Measurements from ENCODE around the gene DYNLRB1.

The DYNLRB1 gene

DNA sequence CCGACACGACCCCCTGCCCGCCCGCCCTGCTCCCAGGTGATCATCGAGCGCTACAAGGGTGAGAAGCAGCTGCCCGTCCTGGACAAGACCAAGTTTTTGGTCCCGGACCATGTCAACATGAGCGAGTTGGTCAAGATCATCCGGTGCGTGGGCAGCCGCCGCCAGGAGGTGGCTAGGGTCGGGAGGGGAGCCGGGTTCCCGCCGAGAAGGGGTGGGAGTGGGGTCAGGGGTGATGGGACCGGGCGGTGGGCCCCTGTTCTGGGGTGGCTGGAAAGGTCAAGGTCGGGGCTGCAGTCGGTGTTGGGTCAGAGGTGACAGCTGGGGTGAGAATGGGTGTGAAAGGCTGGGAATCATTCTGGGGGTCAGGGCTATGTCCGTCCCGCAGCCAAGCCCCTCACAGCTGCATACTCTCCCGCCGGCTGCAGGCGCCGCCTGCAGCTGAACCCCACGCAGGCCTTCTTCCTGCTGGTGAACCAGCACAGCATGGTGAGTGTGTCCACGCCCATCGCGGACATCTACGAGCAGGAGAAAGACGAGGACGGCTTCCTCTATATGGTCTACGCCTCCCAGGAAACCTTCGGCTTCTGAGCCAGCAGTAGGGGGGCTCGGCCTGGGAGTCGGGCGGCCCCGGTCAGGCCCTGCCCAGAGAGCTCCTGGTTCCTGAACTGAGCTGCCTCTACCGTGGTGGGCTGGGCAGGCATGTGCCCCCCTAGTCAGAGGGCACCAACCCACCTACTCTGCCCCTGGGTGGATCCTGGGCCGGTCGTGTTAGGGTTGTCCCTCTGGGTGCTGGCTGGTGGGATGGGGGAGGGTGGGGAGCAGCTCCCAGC is 43.3 kb downstream of the DYNLRB1 start:
- FAIRE-seq, result no peak

DNA sequence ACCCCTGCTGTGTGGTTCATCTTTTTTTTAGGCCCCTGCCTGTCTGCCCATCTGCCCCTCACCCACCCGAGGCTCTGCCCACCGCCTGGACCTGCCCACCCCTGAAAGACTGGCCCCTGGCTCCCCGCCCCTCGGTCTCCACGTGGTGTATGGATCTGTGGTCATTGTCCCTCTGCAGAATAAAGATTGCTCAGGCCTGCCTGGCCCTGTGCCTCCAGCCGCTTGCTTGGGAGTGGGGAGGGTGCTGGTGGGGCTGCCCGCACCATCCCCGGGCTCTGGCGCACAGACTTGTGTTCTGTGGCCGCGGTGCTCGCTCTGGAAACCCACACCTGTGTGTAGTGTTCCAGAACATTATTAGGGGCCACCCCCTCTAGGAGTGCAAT is 43.9 kb downstream of the DYNLRB1 start:
- no peak for FAIRE-seq

DNA sequence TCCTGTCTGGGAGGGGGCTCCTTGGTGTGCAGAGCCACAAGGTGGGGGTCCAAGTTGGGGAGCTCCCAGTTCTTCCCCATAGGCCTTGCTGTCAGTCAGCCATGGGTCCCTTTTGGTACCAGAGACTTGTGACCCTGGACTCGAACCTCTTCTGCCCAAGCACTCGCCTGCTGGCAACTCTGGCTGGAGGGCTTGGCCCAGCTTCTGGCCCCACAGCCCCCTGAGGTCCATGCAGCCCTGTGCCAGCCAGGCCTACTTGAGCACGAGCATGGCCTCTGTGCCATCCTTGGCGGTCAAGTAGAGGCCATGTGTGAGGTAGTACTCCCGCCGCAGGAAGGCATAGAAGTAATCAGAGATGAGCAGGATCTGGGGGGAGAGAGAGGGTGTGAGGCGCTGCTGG is 44.4 kb downstream of the DYNLRB1 start:
- FAIRE-seq, result no peak

DNA sequence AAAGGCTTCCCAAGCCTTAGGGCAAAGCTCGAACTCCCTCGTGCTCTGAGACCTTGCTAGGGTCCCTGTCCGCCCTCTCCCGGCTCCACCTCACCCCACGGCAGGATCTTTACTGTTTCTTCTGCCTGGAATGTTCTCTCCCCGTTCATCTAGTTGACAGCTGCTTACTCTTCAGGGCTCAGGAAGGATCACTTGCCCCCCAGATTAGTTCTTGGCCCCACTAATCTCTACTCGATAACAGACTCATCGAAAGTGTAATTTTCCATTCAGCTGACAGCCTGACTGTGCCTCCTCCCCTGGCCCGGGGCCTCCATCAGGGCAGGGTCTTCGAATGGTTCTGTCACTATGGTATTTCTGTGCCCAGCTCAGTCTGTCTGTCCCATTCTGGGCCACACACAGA is 45.4 kb downstream of the DYNLRB1 start:
- FAIRE-seq, result no peak

DNA sequence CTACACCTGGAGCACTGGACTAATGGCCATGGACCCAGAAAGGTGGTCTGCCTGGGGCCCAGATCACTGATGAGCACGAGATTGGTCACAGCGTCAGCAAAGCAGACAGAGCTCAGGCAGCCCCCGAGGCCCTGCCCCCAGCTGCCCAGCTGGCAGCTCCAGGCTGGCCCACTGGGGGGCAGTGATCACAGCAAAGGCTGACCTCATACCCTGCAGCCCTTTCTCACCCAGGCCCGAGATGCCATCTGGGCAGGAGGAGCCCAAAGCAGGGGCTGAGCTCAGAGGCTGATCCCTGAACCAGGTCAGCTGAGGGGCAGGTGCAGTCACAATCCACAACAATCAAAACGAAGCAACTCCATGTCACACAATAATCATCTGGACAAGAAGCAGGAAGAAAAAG is 46.4 kb downstream of the DYNLRB1 start:
- no peak for FAIRE-seq

DNA sequence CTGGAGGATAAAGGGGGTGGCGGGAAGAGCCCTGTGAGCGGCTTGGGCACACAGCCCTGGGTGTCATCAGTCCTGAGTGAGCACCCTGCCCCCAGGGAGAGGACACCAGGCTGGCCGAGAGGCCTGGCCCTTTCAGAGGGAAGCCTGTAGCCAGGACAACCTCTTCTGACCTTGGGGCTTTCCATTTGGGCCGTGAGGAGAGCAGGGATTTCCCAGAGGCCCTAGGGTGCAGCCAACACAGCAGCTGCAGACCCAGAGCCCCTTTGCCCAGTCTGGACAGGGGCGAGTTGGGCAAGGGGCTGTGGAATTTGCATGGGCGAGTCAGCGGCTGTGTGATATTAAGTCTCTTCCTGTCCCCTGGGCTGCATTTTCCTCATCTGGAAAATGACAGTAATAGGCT is 48.6 kb downstream of the DYNLRB1 start:
- no peak for FAIRE-seq

DNA sequence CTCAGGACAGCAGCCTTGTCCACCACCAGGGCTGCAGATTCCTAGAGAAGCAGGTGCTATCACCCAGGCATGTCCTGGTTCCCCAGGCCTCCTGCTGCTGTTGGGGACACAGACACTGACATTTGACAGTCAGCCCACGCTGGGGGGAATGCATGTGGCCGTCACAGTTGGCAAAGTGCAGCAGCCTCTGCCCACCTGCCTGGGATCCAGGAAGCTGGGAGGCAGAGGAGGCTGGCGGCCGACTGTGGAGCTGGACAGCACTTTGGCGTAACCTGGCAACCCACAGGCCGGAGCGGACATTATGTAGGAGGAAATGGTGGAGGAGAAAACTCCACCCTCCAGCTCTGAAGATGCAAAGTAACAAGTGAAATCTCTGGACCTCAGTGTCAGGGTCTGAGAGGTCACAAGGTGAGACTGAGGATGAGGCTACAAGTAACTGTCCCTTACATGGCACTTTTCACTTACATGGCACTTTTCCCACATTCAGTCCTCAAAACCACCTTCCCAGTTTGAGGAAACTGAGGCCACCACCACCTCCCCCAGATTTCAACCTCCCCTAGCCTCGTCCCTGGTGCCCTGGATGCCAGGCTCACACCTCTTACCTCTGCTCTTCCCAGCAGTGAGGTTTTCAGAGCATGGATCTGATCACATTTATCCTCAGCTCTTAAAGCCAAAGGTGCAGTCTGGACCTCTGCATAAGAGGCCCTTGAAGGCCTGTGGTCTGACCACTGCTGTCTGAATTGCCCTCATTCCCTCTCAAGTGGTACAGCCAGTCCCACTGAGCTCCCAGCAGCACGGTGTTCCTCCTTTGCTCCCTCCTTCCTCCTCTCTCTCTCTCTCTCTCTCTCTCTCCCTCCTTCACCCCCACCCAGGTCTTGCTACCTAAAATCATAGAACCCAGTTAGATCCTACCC is 51.0 kb downstream of the DYNLRB1 start:
- FAIRE-seq, result no peak

DNA sequence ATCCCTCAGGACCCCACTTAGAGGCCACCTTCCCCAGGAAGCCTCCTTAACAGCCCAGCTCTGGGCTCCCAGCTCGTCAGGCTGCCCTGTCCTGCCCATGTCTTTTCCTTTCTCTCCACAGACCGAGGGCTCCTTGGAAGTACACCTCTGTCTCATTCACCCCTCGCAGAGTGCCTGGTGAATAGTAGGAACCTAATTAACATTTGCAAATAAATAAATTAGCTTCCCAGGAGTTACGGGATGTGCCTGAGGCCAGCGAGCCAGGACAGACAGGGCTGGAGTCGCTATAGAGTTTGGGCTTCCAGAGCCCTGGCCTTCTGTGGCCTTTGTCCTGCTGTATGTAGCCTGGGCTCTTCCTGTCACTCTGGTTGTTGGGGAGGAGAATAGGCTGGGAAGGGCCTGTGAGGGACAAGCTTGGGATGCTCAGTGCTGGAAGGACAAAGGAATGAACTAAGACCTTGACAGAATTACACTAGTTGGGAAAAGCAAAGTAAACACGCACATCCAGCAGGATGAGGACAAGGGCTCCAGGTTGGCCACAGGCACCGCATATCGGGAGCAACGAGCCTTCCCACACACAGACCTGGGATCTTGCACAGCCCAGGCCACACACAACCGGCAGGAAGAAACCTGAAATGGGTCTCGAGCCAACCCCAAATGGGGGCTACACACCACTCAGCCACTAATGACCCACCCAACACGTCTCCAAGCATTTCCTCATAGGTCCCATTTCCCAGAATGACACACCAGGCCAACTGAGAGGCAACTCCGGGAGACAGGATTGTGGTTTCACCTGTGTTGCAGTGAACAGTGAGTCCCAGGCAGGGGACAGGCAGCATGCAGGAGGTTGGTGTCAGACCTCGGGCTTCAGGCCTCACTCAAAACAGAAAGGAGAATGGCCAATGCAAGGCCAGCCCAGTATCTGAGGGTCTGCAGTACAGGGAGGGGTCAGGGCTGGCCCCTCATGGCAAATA is 52.0 kb downstream of the DYNLRB1 start:
- no peak for FAIRE-seq

DNA sequence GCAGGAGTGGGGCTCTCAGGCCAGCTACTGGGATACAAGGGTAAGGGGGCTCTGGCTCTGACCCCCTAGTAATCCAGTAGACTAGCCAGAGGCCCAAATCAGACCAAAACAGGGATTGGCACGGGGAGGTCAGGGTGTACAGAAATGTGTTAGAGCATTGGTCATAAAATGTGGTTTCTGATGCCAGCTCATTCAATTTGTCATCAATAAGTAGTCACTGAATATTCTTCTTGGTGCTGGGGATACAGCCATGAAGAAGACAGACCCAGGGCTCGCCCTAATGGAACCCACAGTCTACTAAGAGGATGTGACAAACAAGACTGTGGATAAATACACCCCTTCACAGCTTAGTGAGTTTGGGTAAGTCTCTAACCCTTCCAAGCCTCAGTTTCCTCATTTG is 53.4 kb downstream of the DYNLRB1 start:
- no peak for FAIRE-seq

DNA sequence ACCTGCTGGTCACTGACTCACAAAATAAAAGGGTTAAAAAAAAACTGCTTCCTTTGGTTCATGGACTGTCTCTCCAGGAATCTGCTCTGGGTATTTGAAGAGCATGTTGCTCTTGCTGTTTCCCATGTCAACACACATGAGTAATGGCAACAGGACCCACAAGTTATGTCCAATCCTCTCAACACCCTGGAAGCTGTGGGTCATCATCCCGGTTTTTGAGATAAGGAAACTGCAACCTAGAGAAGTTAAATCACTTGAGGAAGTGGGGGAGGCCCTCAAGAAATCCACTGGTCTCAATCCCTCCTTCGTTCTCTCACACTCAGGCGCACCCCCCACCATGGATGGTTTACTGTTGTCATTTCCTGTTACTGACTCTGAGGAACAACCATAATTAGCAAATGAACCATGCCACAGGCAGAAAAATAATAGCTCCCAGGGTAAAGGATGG is 54.7 kb downstream of the DYNLRB1 start:
- FAIRE-seq, result peak; percentile 96

DNA sequence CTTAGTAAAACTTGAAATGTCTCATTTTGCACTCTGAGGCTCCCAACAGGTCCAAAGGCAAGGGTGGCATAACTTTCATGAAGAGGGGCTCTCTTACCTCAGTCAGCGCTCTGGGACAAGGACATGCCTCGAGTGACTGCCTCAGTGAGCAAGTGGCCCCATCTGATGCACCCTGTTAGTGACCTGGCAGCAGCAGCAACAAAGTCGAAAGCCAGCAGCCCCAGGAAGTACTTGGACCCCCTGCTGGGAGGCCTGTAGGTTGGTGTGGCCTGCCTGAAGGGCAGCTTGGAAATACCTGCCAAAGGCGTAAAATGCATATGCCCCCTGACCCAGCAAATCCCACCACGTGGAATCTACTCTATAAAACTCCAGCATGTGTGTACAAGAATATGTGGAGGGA is 55.5 kb downstream of the DYNLRB1 start:
- FAIRE-seq, result no peak

DNA sequence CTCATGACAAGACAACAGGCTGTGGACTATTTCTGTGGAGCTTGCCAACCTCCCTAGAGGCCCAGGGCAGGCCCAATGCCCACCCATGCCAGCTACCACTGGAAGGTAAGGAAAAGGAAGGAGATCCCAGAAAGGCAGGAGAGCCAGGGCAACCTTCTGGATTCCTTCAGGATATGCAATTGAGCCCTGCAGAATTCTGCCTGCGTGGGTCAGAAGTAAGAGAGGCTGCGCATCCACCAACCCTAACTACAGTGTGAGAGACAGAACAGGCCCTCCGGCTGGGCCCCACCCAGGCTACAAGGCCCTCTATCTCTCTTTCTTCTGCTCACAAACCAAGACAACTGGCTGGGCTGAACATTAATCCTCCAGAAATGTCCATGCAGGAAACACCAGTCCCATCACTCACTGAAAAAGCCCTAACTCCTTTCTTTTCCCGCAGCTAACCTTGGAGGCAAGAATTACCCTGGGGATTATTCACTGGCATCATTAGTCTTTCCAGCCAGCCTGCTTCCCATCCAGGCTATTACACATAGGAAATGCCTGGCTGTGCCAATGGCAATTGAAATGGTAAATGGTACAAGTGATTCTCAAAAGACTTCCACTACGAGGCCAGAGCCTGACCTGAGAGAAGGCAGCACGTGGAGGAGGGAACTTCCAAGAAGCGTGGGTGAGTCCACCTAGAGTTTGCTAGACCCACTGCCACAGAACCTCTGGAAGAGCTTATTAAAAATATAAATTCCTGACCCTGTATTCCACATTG is 57.5 kb downstream of the DYNLRB1 start:
- FAIRE-seq, result no peak

DNA sequence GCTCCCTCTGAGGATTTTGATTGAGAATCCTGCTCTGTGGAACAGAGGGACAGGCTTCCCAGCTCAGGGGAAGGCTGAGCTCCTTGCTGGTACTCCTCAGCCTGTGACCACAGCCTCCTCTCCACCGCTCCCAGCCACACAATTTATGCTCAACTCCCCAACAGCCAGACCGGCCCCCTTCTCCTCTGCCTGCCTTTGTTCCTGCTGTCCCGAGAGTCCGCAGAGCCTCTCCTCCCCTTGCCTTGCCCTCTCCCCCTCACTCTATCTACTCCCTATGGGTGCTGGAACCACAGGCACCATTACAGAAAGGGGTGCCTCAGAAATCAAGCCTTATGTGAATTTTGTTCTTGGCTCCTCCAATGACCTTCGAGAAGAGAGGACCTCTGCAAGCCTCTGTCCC is 58.2 kb downstream of the DYNLRB1 start:
- FAIRE-seq, result no peak

DNA sequence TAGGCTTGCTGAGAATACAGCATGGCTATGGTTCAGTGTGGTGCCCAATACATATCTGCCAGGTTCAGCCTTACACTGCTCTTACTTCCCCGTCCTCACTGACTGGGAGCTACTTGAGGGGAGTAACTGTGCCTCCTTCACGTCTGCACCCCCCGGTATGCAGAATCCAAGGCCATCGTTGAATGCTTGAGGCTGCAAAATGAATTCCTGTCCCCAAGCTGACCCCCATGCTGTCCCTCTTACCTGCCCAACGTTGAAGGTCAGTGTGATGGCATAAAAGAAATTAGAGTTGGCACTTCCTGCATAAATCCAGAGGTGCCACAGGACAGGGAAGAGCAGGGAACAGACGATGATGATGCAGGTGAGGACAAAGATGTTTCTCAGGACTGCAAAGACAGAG is 58.6 kb downstream of the DYNLRB1 start:
- FAIRE-seq, result no peak

DNA sequence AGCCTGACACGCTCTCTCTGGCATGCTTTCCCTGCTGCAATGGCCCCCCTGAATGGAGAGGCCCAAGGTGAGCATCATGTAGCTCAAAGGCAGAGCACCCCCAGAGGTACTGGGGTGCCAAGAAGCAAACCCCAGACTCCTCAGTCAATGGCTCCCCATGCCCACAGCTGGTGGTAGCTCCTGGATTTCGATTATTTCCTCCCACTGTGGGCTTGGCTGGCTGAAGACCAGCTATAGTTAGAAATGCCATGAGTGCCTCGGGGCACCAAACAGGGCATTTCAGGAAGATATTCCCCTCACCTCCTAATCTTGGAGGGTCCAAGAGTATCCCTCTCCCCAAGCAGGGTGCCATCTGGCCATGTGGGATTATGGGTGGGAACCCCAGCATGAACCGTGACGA is 59.0 kb downstream of the DYNLRB1 start:
- no peak for FAIRE-seq

DNA sequence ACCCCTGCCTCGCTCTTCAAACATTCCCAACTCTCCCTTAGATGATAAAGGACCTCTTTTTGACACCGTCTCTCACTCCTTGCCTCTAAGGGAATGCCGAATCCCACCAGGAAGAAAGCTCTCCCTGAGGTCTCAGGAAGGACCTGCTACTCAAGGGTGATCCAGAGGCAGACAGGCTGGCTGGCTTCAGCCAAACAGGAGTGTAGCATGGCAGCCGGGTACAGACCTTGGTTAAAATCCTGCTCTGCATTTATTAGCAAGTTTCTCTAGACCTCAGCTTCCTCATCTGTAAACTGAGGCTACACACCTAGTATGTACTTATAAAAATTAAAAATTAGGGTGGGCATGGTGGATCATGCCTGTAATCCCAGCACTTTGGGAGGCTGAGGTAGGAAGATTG is 59.5 kb downstream of the DYNLRB1 start:
- no peak for FAIRE-seq

DNA sequence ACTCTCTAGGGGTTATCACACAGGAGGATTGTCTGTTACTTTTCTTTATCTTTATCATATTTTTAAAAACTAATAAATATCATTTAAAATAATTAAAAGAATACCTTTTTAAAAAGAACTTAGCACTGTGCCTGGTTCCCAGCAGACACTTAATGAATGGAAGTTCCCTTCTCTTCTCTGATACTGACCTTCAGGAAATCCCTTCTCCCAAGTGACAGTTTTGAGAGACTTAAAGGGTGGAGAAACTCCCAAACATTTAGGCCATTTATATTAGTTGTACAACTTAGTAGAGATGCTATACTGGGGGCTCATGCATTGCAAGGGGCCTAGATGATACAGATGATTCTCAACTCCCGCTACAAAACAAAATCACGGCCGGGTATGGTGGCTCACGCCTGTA is 60.8 kb downstream of the DYNLRB1 start:
- FAIRE-seq, result no peak

DNA sequence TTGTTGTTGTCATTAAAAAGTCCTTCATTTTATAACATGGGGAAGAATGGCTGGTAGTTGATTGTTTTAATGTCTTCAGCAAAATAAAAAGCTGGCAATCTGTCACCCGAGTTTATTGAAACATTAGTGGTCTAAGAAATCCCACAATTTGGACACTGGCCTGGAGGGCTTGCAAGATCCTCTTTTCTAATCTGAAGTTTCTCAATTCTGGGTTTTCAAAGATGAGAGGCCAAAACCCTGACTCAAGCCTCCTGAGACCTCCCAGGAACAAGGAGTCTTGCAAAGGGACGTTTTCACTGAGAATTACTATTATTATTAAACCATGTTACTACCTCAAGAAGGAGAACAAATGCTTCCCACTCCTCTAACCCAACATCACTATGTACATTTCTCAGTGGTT is 61.8 kb downstream of the DYNLRB1 start:
- FAIRE-seq, result no peak

DNA sequence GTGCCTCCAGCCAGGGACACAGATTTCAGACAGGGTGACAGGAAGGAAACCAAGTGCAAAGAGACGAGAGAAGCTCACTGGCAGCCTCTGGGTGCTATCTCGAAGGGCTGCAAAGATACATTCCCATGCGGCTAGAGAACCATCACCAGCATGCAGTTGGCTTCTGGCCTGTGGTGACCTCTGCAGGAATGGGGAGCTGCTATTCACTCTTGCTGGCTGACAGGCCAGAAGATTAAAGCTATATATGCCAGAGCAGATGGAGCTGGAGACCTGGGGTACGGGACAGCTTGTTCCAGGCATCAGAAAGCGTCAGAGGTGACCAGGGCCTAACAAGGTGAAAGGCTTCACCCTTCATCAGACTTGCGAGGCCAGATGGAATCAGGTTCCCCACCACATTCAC is 62.3 kb downstream of the DYNLRB1 start:
- no peak for FAIRE-seq

DNA sequence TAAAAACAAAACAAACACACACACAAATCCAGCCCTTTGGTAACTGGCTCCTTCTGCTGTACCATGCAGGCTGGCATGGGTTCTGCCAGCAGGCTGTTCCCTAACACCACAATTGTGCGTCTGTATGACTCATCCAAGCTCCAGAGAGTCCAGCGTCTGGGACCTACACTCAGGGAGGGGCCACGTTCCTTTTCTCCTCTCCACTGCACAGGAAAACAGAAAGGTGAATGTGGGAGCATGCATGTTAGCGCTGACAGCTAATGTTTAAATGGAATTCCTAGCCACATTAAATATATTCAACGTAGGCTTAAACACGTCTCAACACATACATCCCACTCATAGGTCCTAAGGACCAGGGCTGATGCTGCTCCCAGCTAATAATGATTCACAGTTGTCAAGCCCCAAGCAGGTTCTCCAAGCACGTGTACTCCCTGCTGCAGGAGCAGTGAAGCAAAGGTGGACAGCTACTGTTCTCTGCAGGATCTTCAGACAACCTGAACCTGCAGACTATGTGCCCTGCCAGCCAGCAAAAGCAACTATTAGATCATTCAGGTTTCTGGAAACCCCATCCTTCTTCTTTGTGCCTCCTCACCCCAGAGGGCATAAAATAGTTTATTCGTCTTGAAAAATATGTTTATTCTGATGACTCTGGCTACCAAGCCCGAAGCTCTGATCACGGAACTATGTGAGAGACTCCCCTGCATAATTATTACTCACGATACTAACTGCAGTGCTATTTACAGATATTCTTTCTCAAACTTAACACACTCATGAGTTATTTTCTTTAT is 63.2 kb downstream of the DYNLRB1 start:
- peak; percentile 27 for FAIRE-seq
